A549 (cell line): ENCODE measurements around the gene NT5DC2. TPM values are rescaled to one million over a fixed set of nuclear protein-coding genes. Genes with fewer than 3 reads are reported as not detected.

Experiments
- ATAC-seq, 2 experiments: fragments of 200-7000 bp in 1 of 2; fragments of >200 bp in 1 of 2; cut with Nextera tagmentation in 1 of 2; cut with Tn5 transposase in 1 of 2; 3 replicates each; pipeline versions ENCODE4 v1.8.0 to v1.9.1; 2018 to 2020; ENCODE audit warnings: mild to moderate bottlenecking in 1 of 2, moderate library complexity in 1 of 2
- CTCF ChIA-PET: fragments of 300-600 bp; sonication (Branson Sonifier 250); formaldehyde crosslinking; extraction: SDS; loops from one replicate; lab custom pipeline; 2021; ENCODE audit warnings: antibody characterized with exemption, inconsistent platforms; lab: Yijun Ruan, JAX
- POLR2A ChIA-PET: fragments of 350-600 bp; formaldehyde crosslinking; extraction: SDS; loops from one replicate; lab custom pipeline; 2021; ENCODE audit warnings: antibody characterized with exemption, inconsistent platforms; lab: Yijun Ruan, JAX
- DNase-seq, 2 experiments: peaks; one replicate each; pipeline versions ENCODE4 v3.0.0 to v3.0.0-alpha.2; 2011 to 2016; ENCODE audit warnings: low read depth in 1 of 2, low spot score in 1 of 2
- FAIRE-seq: peaks from 2 replicates; lab custom pipeline; 2011; peaks lifted over from hg19 to GRCh38; lab: Jason Lieb, UNC
- H3K27ac ChIP-seq, 2 experiments: fragments of >200 bp; sonication (Bioruptor Twin); formaldehyde crosslinking; 3 replicates each; pipeline ENCODE4 v1.5.1; 2016 to 2017
- H3K4me1 ChIP-seq: fragments of >200 bp; sonication (Bioruptor Twin); formaldehyde crosslinking; 3 replicates; pipeline ENCODE4 v1.6.1; 2016
- H3K4me2 ChIP-seq: fragments of >200 bp; sonication (Bioruptor Twin); formaldehyde crosslinking; 3 replicates; pipeline ENCODE4 v1.6.1; 2016
- H3K4me3 ChIP-seq: fragments of >200 bp; sonication (Bioruptor Twin); formaldehyde crosslinking; 3 replicates; pipeline ENCODE4 v1.5.1; 2016
- H3K9me3 ChIP-seq: fragments of >200 bp; sonication (Bioruptor Twin); formaldehyde crosslinking; 3 replicates; pipeline ENCODE4 v1.6.1; 2016
- CBX2 ChIP-seq: fragments of 200-600 bp; sonication (generic); IDR thresholded peaks from 2 replicates; pipeline ENCODE4 v1.6.1; 2016; ENCODE audit warnings: low read depth, mild to moderate bottlenecking, borderline replicate concordance
- CHD2 ChIP-seq: fragments of 150-350 bp; IDR thresholded peaks from 2 replicates; pipeline ENCODE4 v1.6.1; 2014; ENCODE audit warnings: low read length; ENCODE audit not compliant: partially characterized antibody
- EP300 ChIP-seq, 2 experiments: fragments of >200 bp; sonication (Bioruptor Twin); formaldehyde crosslinking; IDR thresholded peaks; 2 replicates in 1 of 2; 3 replicates in 1 of 2; pipeline ENCODE4 v1.6.1; 2016 to 2017
- FOXS1 ChIP-seq: fragments of 250-450 bp; sonication (Bioruptor Pico); IDR thresholded peaks from 2 replicates; pipeline ENCODE4 v1.5.0; 2020; ENCODE audit warnings: mild to moderate bottlenecking, moderate library complexity
- HEYL ChIP-seq: fragments of 250-450 bp; sonication (Bioruptor Pico); IDR thresholded peaks from 2 replicates; pipeline ENCODE4 v1.8.0; 2021; ENCODE audit warnings: mild to moderate bottlenecking, moderate library complexity
- HOXA7 ChIP-seq: fragments of 250-450 bp; sonication (Bioruptor Pico); IDR thresholded peaks from 2 replicates; pipeline ENCODE4 v1.5.0; 2020; ENCODE audit warnings: mild to moderate bottlenecking, moderate library complexity
- HOXB13 ChIP-seq: fragments of 250-450 bp; sonication (Bioruptor Pico); IDR thresholded peaks from 2 replicates; pipeline ENCODE4 v1.5.0; 2020; ENCODE audit warnings: low read depth, mild to moderate bottlenecking, moderate library complexity
- HOXB5 ChIP-seq: fragments of 250-450 bp; sonication (Bioruptor Pico); IDR thresholded peaks from 2 replicates; pipeline ENCODE4 v1.5.0; 2020; ENCODE audit warnings: mild to moderate bottlenecking, moderate library complexity
- JUN ChIP-seq, 2 experiments: fragments of >200 bp; sonication (Bioruptor Twin); formaldehyde crosslinking; IDR thresholded peaks; 2 replicates in 1 of 2; 3 replicates in 1 of 2; pipeline ENCODE4 v1.6.1; 2016 to 2017
- NFE2L2 ChIP-seq: fragments of 150-350 bp; conservative IDR thresholded peaks from 2 replicates; pipeline ENCODE4 v1.6.1; 2014; ENCODE audit warnings: low read length
- POLR2A ChIP-seq: IDR thresholded peaks from 2 replicates; pipeline ENCODE4 v1.6.1; 2012; ENCODE audit warnings: mild to moderate bottlenecking, low read length
- RAD21 ChIP-seq, 2 experiments: fragments of >200 bp in 1 of 2; sonication (Bioruptor Twin) in 1 of 2; formaldehyde crosslinking in 1 of 2; IDR thresholded peaks in 1 of 2; conservative IDR thresholded peaks in 1 of 2; 2 replicates in 1 of 2; 3 replicates in 1 of 2; pipeline ENCODE4 v1.6.1; 2012 to 2018; ENCODE audit warnings: inconsistent platforms in 1 of 2
- SREBF2 ChIP-seq: fragments of 450-650 bp; IDR thresholded peaks from 2 replicates; pipeline ENCODE4 v1.6.1; 2014; ENCODE audit warnings: mild to moderate bottlenecking, moderate library complexity
- TP53 ChIP-seq: fragments of 250-450 bp; sonication (Bioruptor Pico); IDR thresholded peaks from 2 replicates; pipeline ENCODE4 v1.5.0; 2021; ENCODE audit warnings: mild to moderate bottlenecking, moderate library complexity
- ZFP36 ChIP-seq: fragments of 450-650 bp; IDR thresholded peaks from 2 replicates; pipeline ENCODE4 v1.6.1; 2014; ENCODE audit warnings: borderline replicate concordance; ENCODE audit not compliant: partially characterized antibody
- WGBS: methylation state at CpG from one replicate; pipeline ENCODE4 v1.1.6; 2017; ENCODE audit errors: missing lambda C conversion rate; 5-methylcytosine and 5-hydroxymethylcytosine counted together
- polyA plus RNA-seq, 4 experiments: library from polyadenylated mRNA; depleted of rRNA in 3 of 4; stranded (reverse); fragments of >200 nt; fragmentation: RNase III in 1 of 4; extraction: RNeasy Plus Mini Kit Qiagen cat#74134 plus additional on column Dnase treatment in 1 of 4; gene quantifications; 2 replicates in 3 of 4; 3 replicates in 1 of 4; pipeline ENCODE4 v1.2.3, GENCODE V29; 2011 to 2017
- TF ChIP-seq, protein P1 (sequence below): fragments of 250-450 bp; sonication (Bioruptor Pico); IDR thresholded peaks from 2 replicates; pipeline ENCODE4 v1.5.0; 2021; ENCODE audit warnings: mild to moderate bottlenecking, moderate library complexity, borderline replicate concordance
- TF ChIP-seq, protein P2 (sequence below): IDR thresholded peaks from 2 replicates; pipeline ENCODE4 v1.6.1; 2012; ENCODE audit warnings: low read depth, borderline replicate concordance
- TF ChIP-seq, protein P3 (sequence below): fragments of >200 bp; sonication (Bioruptor Twin); formaldehyde crosslinking; IDR thresholded peaks from 3 replicates; pipeline ENCODE4 v1.6.1; 2016
- TF ChIP-seq, protein P4 (sequence below): fragments of 450-650 bp; IDR thresholded peaks from 2 replicates; pipeline ENCODE4 v1.6.1; 2014; ENCODE audit warnings: antibody characterized with exemption

Gene NT5DC2
- polyA plus RNA-seq, 2 of the 4 experiments (the other 2 are of a cell fraction): 23.2 to 81.1 TPM

DNA sequence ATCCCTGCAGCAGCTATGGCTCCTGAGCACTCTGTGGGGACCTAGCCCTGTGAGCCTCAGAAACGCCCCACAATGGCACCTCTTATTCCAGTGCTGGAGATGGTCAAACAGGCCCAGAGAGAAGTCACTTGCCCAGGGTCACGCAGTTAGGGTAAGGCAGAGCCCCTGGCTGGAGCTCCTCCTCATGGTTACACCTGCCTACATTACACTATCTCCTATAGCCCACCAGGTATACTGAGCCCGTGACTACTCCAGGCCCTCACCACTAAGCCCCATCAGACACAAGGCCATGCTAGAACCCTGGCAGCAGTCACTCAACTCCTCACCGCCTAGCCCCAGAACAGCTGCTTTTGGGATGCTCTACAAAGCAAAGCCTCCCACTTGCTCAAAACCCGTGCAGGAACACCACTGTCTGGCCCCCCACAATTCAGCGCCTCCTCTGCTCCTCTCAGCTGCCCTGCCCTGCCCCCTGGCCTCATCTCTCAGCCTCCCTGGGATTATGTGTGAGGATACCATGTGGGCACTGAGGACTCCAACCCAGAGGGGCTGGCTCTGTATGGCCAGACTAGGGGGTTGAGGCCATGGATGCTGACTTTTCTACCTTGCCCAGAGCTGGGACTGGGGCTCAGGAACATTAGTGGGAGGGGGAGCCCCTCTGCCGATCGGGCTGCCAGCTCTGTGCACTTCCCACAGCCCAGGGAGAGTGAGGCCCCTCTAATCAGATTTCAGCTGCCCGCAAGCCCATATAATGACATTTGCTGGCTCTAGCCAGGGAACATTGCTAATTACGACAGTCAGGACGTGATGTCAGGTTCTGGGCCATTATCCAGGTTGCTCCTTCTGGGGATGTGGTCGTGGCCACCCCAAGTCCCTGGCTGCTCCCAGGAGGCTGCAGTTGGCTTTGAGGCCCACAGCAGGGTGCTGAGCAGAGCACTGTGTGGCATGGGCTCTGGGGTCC is 4.0 kb downstream of the NT5DC2 start:
- 99% methylated on average over 9 of the region's 12 CpGs for WGBS
- H3K4me2 ChIP-seq: no peak overlapping the region

DNA sequence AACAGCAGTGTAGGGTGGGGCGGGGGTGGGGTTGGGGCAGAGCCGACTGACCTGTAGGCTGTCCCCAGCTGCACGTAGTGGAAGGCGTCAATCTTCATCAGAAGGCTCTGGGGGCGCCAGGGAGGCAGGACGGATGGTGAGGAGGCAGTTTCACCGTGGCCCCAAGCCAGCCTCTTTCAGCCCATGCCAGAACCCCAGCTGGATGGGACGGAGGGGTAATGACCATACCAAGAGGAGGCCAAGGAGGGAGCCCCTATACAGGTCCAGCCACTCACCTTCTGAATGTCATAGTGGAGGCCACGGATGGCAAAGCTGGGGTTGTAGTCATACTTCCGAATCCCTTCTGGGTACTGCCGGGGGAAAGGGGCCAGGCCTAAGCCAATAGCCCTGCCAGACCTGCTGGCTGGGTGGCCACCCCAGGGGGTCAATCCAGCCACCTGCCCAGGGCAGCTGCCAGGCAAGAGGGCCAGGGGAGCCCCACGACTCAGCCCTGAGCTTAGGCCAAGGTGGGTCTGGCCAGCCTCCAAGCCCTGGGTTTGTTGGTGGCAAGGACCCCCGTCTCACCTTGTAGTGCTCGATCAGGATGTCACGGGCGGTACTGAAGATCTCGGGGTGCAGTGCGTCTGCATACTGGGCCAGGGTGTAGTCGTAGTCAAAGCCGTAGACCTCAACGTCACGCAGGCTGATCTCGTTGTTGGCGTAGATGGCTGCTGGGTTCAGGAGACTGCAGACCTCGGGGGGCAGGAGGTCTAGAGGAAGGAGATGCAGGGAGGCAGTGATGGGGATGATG is 4.9 kb downstream of the NT5DC2 start:
- H3K4me1 ChIP-seq: peaks cover 12% of the 10 kb centered on the region; the same call in 2 of the 3 replicates
- ChIA-PET POLR2A (no interaction called here), CTCF (interaction anchor here (0.7 to 1.5 kb wide), 2 partner anchors 9 to 56 kb away, joined by 3 read pairs; no protein-coding TSS in a partner anchor)
- H3K27ac ChIP-seq: no peak overlapping the region
- H3K9me3 ChIP-seq: no peaks in the 10 kb centered on the region
- ATAC-seq: no peak
- H3K4me3 ChIP-seq: no peak overlapping the region
- H3K4me2 ChIP-seq: no peak overlapping the region
- WGBS: 94% methylated on average over 20 of the region's 25 CpGs
- TF ChIP-seq CHD2 (no peak), HOXA7 (CRISPR knock-in tag) (no peak), HOXB13 (no peak), POLR2A (no peak)
- FAIRE-seq: no peak
- no peak for DNase-seq

More for the DNA sequence above, 4.0 kb downstream of the NT5DC2 start:
- TF ChIP-seq HOXB5 (CRISPR knock-in tag) (no peak), SREBF2 (no peak), EP300 (IDR thresholded peaks at IDR 0.05) (no peak), CBX2 (no peak)
- TF ChIP-seq, all 56 proteins: peak for 0
- Histone ChIP-seq H3K4me3 (no peak overlapping the region), H3K27ac (no peak overlapping the region), H3K9me3 (no peaks in the 10 kb centered on the region), H3K4me1 (peaks cover 16% of the 10 kb centered on the region)
- ATAC-seq (no peak), DNase-seq (no peak), FAIRE-seq (no peak)
- ChIA-PET POLR2A (no interaction called here), CTCF (interaction anchor here (0.7 to 1.5 kb wide), 2 partner anchors 10 to 57 kb away, joined by 3 read pairs; no protein-coding TSS in a partner anchor)

DNA sequence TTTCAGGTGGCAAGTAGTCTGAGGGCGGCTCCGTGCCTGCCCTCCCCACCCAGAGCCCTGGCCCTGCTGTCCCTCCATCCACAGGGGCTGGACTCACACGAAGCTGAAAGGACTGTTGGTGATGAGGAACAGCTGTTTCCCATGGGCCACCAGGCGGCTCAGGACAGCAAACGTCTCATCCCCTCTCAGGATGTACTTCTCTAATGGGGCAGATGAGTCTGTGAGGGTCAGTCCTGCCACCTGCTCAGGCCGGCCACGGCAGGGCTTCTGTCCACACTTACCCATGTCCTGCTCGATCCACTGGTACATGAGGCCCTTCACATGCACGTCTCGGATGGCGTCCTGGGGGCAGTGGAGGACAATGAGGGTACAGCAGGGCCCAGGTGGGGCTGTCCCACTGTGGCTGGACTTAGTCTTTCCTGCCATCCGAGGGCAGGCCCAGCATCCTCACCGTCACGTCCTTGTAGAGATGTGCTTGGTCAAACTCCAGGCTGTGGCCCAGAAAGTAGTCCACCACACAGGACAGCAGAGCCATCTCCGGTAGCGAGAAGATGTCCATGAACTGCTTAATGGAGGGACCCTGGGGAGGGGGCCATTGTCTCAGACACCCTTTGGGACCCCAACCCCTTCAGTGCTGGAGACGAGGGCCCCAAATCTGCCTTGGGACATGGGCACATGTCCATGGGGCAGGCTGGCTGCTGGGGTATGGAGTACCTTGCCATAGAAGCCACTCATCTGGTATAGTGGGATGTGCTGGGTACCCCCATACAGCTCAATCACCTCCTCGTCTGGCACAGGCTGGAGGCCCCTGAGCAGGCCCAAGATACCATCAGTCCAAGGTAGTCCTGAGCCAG is 5.7 kb downstream of the NT5DC2 start:
- ATAC-seq (no peak), DNase-seq (no peak), FAIRE-seq (no peak)
- 92% methylated on average over 15 of the region's 18 CpGs for WGBS
- no peak overlapping the region for H3K27ac ChIP-seq
- ChIA-PET CTCF (interaction anchor here (1.0 kb wide), 1 partner anchor 80 kb away, joined by 4 read pairs; no protein-coding TSS in a partner anchor), POLR2A (no interaction called here)
- peaks cover 12% of the 10 kb centered on the region; the same call in 2 of the 3 replicates for H3K4me1 ChIP-seq
- H3K9me3 ChIP-seq: no peaks in the 10 kb centered on the region
- TF ChIP-seq HEYL (CRISPR knock-in tag) (no peak), RAD21 (conservative IDR thresholded peaks at IDR 0.05 in 1 of 2, IDR thresholded peaks at IDR 0.05 in 1 of 2) (no peak), NFE2L2 (no peak), CHD2 (no peak)
- H3K4me3 ChIP-seq: no peak overlapping the region
- H3K4me2 ChIP-seq: no peak overlapping the region

DNA sequence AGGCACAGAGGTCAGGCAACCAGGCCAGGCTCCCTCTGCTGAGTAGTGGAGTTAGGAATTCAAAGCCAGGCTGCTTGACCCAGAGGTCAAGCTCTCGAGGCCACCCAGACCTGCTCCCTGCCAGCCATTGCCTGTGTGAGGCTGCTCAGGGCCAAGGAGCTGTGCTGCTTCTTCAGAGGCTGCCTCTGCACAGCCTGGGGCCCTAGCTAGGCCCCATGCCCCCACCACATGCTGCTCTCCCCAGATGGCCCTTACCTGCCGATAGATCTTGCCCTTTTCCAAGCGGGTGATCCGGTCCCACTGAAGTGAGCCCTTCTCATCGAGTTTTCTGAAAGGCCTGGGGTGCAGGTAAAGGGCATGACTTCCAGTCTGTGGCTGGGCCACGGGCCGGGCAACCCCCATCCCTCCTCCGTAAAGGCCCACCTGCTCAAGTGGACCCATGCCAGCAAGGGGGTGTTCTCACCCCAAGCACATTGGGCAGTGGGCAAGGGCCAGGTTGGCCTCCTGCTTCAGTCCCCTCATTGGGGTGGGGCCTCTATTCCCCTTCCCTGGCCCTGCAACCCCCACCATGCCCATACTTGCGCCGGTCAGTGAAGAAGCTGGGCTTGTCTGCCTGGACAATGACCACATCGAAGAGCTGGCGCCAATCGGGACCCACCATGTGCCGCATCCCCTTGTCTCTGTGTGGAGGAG is 6.5 kb downstream of the NT5DC2 start:
- Histone ChIP-seq H3K9me3 (no peaks in the 10 kb centered on the region), H3K4me3 (no peak overlapping the region), H3K27ac (no peak overlapping the region), H3K4me2 (no peak overlapping the region), H3K4me1 (peaks cover 6% of the 10 kb centered on the region; the same call in 1 of the 3 replicates)
- CTCF ChIA-PET: interaction anchor here (1.0 to 3.0 kb wide), 2 partner anchors 55 to 79 kb away, joined by 4 to 11 read pairs; no protein-coding TSS in a partner anchor
- 97% methylated on average over 6 of the region's 14 CpGs for WGBS
- FAIRE-seq: no peak
- no peak for DNase-seq
- no peak for ATAC-seq
- POLR2A ChIA-PET: no interaction called here
- TF ChIP-seq JUN (IDR thresholded peaks at IDR 0.05) (no peak), HEYL (CRISPR knock-in tag) (no peak), TP53 (CRISPR knock-in tag) (no peak), FOXS1 (no peak), ZFP36 (no peak)
- TF ChIP-seq, protein P1, sequence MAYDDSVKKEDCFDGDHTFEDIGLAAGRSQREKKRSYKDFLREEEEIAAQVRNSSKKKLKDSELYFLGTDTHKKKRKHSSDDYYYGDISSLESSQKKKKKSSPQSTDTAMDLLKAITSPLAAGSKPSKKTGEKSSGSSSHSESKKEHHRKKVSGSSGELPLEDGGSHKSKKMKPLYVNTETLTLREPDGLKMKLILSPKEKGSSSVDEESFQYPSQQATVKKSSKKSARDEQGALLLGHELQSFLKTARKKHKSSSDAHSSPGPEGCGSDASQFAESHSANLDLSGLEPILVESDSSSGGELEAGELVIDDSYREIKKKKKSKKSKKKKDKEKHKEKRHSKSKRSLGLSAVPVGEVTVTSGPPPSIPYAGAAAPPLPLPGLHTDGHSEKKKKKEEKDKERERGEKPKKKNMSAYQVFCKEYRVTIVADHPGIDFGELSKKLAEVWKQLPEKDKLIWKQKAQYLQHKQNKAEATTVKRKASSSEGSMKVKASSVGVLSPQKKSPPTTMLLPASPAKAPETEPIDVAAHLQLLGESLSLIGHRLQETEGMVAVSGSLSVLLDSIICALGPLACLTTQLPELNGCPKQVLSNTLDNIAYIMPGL (CRISPR knock-in tag): no peak
- TF ChIP-seq, protein P2, sequence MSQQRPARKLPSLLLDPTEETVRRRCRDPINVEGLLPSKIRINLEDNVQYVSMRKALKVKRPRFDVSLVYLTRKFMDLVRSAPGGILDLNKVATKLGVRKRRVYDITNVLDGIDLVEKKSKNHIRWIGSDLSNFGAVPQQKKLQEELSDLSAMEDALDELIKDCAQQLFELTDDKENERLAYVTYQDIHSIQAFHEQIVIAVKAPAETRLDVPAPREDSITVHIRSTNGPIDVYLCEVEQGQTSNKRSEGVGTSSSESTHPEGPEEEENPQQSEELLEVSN: no peak
- TF ChIP-seq, protein P3, sequence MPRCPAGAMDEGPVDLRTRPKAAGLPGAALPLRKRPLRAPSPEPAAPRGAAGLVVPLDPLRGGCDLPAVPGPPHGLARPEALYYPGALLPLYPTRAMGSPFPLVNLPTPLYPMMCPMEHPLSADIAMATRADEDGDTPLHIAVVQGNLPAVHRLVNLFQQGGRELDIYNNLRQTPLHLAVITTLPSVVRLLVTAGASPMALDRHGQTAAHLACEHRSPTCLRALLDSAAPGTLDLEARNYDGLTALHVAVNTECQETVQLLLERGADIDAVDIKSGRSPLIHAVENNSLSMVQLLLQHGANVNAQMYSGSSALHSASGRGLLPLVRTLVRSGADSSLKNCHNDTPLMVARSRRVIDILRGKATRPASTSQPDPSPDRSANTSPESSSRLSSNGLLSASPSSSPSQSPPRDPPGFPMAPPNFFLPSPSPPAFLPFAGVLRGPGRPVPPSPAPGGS: no peak
- TF ChIP-seq, protein P4, sequence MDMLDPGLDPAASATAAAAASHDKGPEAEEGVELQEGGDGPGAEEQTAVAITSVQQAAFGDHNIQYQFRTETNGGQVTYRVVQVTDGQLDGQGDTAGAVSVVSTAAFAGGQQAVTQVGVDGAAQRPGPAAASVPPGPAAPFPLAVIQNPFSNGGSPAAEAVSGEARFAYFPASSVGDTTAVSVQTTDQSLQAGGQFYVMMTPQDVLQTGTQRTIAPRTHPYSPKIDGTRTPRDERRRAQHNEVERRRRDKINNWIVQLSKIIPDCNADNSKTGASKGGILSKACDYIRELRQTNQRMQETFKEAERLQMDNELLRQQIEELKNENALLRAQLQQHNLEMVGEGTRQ: no peak
